GM19397 (cell line): Measurements from ENCODE around the gene APOBEC3B.
"Not testable (repeated sequence)": the region's sequence is repeated elsewhere in the genome, so short reads cannot be mapped to it uniquely, and the experiment has no call there.

Source experiments
- ATAC-seq: cut with Tn5 transposase; IDR thresholded peaks from one replicate; pipeline ENCODE4 v1.9.1; 2021; ENCODE audit warnings: mild to moderate bottlenecking, moderate library complexity; ENCODE audit not compliant: unreplicated experiment

Gene APOBEC3B

DNA sequence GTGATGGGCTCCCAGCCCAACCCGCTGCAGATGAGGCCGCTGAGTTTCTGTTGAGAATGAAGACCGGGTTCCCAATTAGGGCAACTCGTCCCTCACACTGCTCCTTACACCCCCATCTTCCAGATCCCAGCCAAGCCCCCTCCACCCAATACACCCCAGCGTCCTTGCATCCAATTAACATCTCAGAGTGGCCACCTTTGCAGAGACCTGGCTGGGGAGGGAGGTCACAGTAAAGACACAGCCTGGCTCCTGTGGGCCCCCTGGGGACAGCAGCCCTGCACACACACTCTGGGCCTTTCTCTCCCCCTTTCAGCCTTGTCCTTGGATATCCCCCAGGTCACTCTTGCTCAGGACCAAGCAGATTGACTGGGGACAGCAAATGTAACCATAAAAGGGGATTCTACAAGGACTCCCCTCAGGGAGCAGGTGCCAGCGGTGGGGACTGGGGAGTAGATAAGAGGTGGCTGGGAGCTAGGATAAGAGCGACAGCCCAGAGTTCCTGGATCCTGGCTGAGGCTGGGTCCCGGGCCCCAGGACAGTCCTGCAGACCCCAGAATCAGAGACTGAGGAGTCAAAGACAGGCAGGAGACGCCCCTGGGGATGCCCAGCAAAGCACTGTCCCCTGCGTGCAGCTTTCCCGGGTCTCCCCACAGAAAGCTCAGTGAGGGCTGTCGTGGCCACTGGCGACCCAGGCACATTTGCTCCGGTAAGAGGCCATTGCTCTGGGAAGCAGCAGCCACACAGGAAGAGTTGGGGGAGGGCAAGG is 16.4 kb upstream of the APOBEC3B start:
- no peak for ATAC-seq

DNA sequence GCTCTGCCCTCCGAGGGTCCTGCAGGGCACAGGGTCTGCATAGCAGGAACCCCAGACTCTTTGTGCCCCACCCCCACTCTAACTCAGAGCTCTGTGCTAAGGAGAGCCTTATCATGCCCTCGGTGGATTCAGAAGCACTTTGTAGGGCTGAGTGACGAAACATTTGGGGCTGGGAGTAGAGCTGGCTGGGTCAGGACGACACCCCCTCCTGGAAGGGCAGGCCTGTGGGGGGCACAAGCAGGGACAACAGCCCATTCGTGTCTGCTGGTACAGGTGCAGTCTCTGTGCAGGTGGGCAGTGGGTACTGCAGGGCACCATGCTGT is 15.8 kb upstream of the APOBEC3B start:
- ATAC-seq = no peak

DNA sequence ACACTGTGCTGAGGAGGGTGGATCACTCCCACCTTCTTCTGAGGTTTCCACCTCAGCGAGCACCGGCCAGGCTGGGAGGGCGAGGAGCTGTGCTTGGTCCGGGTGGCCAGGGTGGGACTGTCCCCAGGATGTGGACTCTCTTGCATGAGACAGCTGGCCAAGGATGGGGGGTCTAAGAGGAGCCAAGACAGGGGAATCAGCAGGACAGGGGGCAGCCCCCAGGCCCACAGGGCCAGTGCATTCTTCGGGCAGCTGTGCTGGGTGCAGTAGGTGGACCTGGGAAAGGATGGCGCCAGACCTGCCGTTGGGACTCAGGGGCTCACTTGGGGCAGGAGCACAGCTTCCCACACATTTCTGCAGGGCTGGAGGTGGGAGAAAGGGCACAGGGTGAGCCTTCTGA is 15.2 kb upstream of the APOBEC3B start:
- no peak for ATAC-seq

DNA sequence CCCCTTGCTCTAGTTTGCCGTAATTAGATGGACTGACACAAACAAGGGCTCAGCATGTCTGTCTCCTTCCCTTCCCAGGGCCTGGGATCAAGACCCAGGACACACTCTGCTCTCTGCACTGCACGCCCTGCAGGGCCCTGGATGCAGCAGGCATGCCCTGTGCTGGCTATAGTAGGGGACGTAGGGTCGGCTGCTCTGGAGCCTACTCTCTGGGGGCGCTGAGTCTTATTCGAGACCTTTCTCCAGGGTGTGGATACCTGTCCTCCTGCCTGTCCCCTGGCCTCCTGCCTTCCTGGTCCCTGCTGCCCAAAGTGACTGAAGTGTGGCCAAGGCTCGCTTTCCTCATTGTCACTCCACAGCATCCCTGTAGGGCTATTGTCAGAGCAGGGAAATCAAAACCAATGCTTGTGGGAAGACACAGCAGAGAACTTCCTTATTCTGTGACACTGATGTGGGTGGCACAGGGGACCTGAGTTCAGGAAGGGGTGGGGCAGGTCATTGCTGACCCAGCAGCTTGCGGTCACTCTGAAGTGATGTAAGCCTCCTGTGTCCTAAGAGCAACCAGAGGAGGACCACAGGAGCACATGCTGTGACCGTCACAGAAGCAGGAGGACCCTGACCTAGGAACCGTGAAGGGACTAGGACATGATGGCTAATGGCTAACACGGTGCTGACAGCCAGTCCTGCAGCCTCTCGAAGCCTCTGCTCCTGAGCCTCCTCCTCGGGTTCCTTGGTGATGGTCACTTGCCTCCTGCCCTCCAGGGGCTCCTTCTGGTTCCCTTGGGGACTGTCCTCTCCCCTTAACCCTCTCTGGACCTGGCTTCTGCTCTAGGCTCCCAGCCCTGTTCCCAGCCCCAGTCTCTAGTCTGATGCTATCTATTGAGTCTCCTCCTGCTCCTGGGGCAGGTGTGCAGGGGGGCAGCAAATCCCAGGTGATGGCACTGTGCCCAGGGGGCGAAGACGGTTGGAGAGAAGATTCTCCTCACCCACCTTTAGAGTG is 14.4 kb upstream of the APOBEC3B start:
- no peak for ATAC-seq

DNA sequence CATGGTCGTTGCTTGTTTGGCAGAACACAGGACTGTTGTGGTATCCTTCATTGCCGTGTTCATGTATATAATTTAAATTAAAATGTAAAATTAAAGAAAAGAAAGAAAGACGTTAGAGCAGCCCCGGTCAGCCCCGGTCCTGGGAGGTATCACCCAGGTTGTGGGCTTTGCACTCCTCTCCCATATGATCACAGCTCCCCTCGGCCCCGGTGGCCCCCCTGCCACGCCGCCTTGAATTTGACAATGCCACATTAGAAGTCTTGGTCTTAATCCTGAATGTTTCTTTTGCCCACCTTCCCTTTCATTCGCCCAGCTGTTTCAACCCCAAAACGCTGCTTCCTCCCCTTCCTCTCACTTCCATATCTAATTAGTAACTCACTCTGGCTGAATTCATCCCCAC is 13.3 kb upstream of the APOBEC3B start:
- no peak for ATAC-seq

DNA sequence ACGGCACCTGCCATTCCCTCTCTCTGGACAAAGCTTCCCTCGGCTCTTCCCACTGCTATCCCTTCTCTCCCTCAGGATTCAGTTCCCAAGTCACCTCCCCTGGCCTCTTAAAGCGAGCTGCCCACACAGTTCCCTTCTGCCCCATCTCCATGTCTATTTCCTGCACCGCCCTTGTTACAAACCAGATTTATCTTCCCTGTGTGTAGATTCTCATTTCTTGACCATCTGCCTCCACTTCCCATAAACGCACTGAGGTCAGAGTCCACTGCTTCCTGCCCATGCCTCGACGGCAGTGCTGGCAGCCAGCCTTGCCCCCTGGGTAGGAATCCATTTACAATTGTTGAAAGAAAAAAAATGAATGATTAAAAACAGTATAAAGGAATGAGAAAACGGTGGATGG is 11.6 kb upstream of the APOBEC3B start:
- no peak for ATAC-seq

DNA sequence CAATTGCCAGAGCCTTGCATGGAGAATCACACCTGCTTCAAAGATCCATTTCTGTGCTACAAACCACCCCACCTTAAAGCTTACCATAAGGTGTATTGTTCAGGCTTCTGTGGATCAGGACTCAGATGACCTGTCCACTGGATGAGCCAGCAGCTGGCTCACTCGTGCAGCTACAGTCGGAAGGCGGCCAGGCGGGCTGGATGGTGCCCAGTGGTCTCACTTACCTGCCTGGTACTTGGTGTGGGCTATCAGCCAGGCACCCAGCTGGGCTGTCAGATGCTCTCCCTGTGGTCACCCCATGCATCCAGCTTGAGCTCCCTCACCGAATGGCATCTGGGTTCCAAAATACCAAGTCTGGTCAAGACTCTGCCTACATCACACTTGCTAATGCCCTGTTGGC is 10.9 kb upstream of the APOBEC3B start:
- ATAC-seq = no peak

DNA sequence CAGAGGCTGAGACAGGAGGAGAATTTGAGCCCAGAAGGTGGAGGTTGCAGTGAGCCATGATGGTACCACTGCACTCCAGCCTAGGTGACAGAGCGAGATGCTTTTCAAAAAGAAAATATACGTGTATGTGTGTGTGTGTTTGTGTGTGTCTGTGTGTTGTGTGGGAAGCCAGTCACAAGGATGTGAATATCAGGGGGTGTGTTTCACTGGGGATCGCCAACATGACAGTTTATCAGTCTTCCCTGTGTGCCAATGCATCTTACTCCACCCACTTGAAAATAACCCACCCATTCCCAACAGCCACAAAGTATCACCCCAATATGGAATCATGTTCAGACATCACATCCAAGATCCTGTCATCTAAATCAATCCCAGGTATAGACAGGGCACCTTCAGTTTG is 10.4 kb upstream of the APOBEC3B start:
- ATAC-seq = no peak

DNA sequence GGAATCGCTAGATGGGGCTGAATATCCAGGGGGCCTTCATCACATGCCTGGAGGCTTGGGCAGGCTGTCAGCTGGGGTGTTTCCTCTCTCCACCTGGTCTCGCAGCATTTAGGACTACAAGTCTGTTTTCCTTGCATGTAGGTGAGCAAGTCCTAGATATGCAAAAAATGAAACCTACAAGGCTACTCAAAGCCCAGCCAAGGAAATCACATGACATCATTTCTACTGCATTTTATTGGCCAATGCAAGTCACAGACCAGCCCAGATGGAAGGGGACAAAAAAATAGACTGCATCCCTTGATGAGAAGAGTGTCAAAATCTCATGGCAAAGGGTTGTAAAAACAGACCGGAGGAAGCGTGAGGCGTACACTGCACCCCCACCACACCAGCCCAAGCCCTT is 9.6 kb upstream of the APOBEC3B start:
- no peak for ATAC-seq

DNA sequence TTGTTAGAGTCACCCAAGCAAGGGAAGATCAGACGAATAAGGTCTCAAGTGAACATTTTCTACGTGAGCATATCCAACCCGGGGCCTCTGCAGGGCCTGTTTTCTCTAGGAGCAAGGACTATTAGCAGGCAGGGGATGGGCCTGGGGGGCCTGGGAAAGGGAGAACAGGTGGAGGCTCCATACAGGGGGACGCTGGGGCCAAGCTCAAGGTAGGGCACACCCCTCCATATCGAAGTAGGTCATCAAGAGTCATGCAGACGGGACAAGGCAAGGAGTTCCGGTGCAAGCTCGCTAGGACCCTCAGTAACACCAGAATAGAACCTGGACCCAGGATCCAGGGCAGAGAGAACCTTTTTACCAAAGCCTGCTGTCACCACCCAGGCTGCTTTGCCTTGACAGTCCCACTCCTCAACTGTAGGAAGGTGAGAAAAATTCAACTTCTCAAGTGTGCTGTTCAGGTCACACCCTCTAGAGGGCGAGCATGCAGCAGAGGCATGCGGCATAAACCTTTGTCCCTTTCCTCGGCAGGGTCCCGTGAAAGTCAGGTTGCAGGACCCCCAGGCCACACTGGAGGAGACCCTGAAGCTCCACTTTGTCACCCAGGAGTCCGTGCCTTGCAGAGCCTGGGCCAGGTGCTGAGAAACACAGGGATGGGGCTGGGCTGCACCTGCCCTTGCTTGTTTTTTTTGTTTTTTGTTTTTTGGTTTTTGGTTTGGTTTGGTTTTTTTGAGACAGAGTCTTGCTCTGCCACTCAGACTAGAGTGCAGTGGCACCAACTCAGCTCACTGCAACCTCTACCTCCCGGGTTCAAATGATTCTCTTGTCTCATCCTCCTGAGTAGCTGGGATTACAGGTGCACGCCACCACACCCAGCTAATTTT is 8.6 kb upstream of the APOBEC3B start:
- no peak for ATAC-seq

DNA sequence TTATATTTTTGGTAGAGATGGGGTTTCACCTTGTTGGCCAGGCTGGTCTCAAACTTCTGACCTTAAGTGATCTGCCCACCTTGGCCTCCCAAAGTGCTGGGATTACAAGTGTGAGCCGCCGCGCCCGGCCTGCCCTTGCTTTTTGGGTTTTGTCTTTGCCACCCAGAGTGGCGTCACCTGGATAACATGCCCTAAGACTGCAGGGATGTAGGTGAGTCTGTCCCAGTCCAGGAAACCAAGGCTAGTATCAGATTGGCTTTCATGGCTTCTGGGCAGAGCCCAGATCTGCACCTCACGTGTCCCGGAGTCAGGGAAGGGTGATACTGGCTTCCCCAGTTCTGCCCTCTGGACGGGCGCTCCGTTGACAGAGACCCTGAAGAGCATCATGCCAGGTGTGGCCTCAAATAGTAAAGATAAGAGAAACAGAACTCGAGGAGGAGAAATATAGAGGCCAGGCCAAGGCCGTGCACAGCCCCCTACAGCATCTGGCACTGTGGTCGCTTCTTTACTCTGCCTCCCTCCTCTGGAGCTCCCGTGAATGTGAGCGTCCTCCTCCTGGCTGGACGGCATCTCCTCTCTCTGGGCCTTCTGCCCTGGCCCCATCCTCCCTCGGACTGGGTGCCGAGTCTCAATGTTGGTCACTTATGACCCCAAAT is 7.8 kb upstream of the APOBEC3B start:
- no peak for ATAC-seq

DNA sequence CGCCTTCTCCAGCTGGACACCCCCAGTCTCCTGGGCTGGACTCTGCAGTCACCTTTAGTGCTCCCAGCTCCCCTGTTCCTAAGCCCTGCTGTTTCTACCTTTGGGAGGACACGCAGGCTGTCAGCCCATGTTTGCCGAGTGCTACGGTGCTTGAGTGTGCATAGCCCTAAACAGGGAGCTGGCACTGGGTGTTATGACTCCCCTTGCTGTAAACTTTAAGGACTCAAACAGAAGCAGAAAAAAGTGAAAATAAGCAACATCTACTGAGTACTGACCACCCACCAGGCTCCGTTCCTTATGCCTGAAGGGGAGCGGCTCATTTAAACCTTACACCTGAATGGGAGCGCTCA is 7.3 kb upstream of the APOBEC3B start:
- no peak for ATAC-seq

DNA sequence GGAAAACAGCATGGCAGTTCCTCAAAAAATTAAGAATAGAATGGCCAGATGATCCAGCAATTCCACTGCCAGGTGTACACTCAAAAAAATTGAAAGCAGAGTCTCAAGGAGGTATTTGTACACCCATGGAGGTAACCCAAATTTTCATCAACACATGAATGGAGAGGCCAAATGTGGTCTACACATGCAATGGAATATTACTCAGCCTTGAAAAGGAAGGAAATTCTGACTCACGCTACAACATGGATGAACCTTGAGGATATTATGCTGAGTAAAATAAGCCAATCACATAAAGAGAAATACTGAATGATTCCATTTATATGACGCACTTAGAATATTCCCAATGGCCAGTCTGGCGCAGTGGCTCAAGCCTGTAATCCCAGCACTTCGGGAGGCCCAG is 4.9 kb upstream of the APOBEC3B start:
- not testable (repeated sequence) for ATAC-seq

DNA sequence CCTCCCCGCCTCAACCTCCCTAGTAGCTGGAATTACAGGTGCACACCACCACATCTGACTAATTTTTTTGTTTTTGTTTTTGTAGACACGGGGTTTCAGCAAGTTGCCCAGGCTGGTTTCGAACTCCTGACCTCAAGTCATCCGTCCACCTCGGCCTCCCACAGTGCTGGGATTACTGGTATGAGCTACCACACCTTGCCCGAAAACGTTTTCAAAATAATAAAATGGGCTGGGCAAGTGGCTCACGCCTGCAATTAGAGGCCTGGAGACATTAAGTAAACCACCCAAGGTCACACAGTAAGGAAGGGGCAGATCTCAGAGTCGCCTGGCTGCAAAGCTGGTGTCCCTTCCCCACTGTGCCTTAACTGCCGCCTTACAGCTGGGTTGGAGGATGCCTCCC is 1.6 kb upstream of the APOBEC3B start:
- not testable (repeated sequence) for ATAC-seq

DNA sequence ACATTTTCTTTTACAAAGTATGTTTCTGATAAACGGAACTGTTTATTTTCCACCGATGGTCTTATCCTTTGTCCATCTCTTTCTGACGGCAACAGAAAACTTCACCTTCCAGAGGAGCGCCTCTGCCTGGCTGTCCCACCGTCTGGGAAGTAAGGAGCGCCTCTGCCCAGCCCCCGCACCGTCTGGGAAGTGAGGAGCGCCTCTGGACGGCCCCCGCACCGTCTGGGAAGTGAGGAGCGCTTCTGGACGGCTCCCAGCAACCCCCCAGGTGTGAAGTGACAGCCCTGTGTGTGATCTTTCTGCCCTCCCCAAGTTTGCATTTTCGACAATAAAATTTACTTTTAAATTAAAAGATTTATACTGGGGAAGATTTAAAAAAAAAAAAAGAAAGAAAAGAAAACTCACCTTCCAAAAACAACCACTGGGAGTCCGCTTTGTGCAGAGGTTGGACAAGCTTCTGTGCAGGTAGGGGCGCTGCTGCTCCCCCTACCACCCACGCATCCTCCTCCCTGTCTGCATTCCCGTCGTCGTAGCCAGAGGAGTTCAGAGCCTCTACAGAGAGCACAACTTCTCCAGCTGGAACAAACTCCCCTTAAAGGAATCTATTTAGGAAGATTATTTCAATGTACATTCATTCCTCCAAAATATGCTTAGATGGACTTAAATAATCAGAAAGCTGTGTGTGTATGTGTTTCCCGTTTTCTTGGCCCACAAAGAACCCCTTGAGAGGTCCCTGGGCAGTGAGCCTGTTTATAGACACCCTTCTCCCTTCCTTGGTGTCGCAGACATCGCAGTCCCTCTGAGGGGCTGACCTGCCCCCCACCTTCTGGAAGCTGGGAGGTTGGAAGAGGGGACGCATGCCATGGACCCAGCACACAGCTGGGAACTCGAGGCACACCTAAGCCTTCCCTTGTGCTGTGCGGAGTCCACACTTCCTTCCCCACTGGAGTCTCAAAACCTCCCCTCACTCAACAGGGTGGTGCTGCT is 849 bp upstream of the APOBEC3B start:
- no peak for ATAC-seq

DNA sequence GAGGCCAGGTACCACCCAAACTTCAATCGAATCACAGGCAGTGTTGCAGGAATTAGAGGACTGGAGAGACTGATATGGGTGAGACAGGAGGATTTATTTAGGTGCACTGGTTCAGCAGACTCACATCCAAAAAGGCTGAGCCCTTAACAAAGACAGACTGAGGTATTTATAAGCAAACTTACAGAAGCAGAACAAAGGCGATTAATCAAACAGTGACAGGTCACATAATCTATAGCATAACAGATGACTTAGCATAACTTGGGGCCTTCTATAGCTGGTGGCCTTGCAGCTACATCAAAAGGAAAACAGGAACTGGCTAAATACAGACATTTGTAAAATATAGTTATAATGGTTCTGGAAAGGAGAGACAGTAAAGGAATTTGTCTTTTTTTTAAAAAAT is 2.1 kb downstream of the APOBEC3B start:
- ATAC-seq = no peak

DNA sequence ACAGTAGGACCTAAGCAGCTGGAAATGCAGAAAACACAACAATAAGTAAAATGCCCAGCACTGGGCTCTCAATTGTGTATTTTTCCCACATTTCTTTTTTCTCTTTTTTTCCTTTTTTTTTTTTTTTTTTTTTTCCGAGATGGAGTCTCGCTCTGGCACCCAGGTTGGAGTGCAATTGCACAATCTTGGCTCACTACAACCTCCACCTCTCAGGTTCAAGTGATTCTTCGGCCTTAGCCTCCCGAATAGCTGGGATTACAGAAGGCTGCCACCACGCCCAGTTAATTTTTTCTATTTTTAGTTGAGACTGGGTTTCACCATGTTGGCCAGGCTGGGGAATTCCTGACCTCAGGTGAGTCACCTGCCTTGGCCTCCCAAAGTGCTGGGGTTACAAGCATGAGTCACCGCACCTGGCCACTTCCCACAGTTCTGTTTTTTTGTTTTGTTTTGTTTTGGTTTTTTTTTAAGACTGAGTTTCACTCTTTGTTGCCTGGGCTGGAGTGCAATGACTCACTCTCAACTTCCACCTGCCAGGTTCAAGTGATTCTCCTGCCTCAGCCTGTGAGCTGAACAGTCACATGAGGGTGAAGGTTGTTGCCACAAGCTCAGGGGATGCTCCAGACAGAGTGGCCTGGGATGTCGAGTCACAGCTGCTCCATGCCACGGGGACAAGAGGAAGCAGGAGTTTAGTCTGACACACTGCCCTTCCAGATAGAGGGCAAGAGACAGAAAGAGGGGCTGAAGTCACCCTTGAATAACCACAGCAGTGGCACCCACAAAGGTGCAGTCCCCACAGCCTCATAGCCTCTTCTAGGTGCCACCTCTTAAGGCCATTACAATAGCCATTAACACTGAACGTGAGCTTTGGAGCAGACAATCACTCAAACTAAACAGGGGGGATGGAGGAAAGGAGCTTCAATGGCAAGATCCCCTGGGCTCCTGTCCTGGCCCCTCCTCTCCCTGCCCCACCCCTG is 2.9 kb downstream of the APOBEC3B start:
- peak; percentile 70 for ATAC-seq

DNA sequence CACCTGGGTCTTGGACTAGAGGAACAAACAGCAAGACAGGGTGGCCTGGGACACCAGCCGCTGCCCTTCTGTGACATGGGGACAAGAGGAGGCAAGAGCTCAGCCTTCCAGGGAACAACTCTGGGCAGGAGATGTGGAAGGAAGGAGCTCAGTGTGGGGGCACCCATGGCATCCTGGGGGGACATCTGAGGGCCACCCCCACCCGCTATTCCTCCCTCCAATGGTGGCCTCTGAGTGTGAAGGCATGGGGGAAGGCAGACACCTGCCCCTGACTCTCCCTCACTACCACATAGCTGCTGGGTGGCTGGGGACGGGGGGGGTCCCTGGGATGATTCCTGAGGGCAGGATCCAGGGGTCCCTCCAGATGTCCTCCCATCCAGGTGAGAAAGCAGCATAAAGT is 4.5 kb downstream of the APOBEC3B start:
- ATAC-seq = no peak
